ENCODE results near the gene PALD1.

Gene PALD1

DNA sequence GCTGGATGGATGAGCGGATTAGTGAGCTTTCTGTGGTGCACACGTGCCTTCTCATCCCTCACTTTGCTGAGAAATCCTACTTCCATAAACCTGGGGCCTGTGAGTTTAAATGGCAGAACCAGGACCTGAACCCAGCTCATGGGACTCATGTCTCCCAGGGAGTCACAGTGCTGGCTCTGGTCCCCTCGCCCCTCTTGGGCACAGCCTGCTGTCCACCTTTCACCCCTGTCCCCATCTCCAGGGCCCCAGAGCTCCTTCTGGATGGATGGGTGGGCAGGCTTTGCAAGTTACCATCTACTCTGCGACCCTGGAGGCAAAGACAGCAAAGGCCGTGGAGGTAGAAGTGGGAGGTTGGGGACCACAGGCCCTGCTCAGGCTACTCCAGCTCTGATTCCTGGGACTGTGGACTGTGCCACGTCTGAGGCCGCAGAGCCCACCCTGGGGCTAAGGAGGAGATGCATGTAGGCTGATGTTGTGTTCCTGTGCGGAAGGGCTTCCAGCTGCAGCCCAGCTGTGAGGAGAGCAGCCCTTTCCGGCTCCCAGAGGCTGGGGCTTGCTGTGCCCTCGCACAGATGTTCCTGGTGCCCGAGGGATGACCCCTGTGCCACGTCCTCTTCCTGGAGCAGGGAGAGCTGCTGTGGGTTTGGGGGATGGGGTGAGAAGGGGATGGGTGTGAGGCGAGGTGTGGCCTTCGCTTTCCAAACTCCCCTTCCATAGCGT lies 83.6 kb downstream of the PALD1 start:
- Histone ChIP-seq H3K4me1 (ENCODE audit: insufficient read depth, low read length) (peaks cover 11% of the 10 kb centered on the region), H3K9me3 (ENCODE audit: control insufficient read depth, insufficient read depth, low read length) (no peaks in the 10 kb centered on the region), H3K9ac (ENCODE audit: low read depth, low read length) (no peak overlapping the region)

DNA sequence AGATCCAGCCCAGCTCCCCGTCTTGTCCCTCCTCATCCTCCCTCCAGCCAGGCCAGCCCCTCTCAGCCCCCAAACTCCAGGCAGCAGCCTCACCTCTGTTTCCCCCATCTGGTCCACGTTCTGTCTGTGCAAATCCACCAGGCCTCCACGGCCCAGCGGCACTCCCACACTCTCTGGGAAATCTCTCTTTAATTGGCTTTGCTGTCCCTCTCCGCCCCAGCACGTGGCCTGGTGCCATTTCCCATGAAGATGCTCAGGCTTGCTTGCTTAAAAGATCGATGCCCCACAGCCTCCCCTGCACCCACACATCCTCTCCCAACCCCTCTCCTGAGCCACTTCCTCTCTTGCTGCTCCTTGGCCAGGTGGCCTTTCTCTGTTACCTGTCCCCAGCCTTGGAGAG lies 84.7 kb downstream of the PALD1 start:
- no peaks in the 10 kb centered on the region for H3K9me3 ChIP-seq (ENCODE audit: control insufficient read depth, insufficient read depth, low read length)
- peaks cover 11% of the 10 kb centered on the region for H3K4me1 ChIP-seq (ENCODE audit: insufficient read depth, low read length)
- no peak overlapping the region for H3K9ac ChIP-seq (ENCODE audit: low read depth, low read length)
- no peaks in the 10 kb centered on the region; the same call in 1 of the 2 replicates for H3K36me3 ChIP-seq (ENCODE audit: insufficient read depth, low read length)

More for the DNA sequence above, 83.6 kb downstream of the PALD1 start:
- no peaks in the 10 kb centered on the region; the same call in 1 of the 2 replicates for H3K36me3 ChIP-seq (ENCODE audit: insufficient read depth, low read length)

DNA sequence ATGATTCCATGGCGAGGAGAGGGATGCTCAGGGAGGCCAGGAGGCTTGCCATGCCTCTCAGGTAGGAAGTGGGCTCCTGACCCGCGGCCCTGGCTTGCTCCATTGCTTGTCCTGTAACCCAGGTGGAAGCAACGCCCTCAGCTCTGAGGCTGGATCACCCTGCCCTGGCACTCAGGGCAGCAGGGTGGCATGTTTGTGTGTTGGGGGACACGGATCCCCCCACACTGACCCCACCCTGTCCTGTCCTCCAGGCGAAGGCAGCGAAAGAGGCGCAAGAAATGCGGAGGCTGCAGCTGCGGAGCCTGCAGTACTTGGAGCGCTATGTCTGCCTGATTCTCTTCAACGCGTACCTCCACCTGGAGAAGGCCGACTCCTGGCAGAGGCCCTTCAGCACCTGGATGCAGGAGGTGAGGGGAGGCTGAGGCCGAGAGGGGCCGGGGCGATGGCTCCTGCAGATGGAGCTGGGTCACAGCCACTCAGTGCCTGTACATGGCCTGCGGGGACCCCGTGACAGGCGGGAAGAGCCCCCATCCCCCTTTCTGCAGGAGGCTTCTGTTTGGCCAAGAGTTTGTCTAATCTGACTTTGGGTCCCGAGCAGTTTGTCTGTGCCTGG lies 85.7 kb downstream of the PALD1 start:
- Histone ChIP-seq H3K9ac (ENCODE audit: low read depth, low read length) (no peak overlapping the region), H3K36me3 (ENCODE audit: insufficient read depth, low read length) (no peaks in the 10 kb centered on the region; the same call in 1 of the 2 replicates), H3K9me3 (ENCODE audit: control insufficient read depth, insufficient read depth, low read length) (no peaks in the 10 kb centered on the region), H3K4me1 (ENCODE audit: insufficient read depth, low read length) (peaks cover 4% of the 10 kb centered on the region; the same call in 1 of the 2 replicates)

DNA sequence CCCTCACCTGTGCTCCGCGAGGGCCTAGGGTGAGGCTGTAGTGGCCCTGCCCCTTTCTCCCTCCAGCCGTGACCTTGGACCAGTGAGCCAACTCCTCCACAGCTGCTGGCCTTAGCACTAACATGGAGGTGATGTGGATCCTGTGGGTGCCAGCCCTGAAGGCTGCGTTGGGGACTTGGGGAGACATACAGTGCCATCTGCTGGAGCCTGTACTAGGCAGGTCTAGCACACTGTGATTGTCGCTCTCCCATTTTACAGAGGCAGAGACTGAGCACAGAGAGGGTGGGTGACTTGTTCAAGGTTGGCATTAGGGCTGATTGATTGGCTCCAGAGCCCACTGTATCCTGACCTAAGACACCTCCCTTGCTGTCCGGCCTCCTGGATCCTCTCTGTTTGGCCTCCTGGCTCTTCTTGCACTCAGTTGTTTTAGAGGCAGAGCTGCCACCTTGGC lies 86.4 kb downstream of the PALD1 start:
- no peaks in the 10 kb centered on the region for H3K4me1 ChIP-seq (ENCODE audit: insufficient read depth, low read length)
- no peaks in the 10 kb centered on the region for H3K9me3 ChIP-seq (ENCODE audit: control insufficient read depth, insufficient read depth, low read length)
- H3K9ac ChIP-seq (ENCODE audit: low read depth, low read length) = no peak overlapping the region
- no peaks in the 10 kb centered on the region; the same call in 1 of the 2 replicates for H3K36me3 ChIP-seq (ENCODE audit: insufficient read depth, low read length)

DNA sequence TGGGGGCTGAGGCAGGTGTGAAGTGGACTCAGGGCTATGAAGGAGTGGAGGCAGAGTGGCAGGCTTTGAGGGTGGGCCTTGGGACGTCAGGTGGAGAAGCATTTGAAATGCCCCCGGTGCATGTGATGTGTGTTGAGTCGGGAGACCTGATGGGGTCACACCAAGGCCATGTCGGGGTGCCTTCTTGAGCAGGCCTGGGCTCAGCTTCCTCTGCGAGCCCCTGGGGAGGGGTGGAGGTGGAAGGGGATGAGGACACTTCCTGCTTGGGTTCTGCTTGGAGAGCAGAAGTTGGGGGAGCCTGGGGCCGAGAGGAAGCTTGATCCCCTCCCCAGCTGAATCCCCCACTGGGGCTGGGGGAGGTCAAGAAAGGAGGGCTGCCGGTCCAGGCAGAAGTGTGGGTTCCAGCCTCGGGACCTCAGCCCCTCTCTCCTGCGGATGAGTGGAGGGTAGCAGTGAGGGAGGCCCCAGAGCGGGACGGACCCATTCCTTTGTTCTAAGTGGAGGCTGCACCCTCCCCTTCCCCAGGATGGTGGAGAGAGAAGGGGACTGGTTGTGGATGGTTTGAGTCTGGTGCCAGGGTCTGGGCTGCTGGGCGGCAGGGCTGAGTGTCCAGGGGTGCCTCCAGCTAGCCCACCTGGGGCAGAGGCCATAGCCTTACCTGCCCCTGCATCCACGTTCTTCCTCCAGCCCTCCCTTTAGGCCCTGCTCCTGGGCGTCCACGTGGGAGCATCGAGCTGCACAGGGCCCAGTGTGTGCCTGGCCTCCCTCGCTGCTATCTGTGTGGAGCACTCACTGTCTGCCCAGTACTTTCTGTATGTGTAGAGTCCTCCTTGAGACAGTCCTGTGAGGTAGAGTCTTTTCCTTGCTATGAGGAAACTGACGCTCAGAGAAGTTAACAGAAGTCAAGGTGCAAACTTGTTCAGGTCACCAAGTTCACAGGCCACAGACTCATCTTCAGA lies 87.3 kb downstream of the PALD1 start:
- Histone ChIP-seq H3K9ac (ENCODE audit: low read depth, low read length) (no peak overlapping the region), H3K4me1 (ENCODE audit: insufficient read depth, low read length) (no peaks in the 10 kb centered on the region), H3K9me3 (ENCODE audit: control insufficient read depth, insufficient read depth, low read length) (no peaks in the 10 kb centered on the region), H3K36me3 (ENCODE audit: insufficient read depth, low read length) (no peaks in the 10 kb centered on the region; the same call in 1 of the 2 replicates)

DNA sequence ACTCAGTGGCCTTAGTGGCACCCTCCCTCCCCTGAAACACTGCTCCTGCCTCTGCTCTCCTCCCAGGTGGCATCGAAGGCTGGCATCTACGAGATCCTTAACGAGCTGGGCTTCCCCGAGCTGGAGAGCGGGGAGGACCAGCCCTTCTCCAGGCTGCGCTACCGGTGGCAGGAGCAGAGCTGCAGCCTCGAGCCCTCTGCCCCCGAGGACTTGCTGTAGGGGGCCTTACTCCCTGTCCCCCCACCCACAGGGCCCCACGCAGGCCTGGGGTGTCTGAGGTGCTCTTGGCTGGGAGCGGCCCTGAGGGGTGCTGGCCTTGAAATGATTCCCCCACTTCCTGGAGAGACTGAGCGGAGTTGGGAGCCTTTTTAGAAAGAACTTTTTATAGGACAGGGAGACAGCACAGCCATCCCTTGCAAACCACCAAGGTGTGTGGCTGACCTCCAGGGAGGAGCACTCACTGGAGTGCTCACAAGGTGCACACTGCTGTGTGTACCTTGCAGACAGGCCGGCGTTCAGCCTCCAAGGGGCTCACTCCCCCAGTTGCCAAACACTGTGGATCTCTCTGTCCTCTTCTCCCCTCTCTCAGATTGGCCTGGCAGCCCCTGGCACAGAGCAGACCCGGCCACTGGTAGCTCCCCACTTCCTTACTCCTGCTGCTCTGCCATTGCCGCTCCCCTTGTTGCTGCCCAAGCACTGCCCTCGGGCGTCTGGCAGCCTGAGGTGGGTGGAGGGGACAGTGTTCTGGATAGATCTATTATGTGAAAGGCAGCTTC lies 88.1 kb downstream of the PALD1 start:
- H3K9me3 ChIP-seq (ENCODE audit: control insufficient read depth, insufficient read depth, low read length) = no peaks in the 10 kb centered on the region
- no peak overlapping the region for H3K9ac ChIP-seq (ENCODE audit: low read depth, low read length)
- no peaks in the 10 kb centered on the region for H3K4me1 ChIP-seq (ENCODE audit: insufficient read depth, low read length)
- H3K36me3 ChIP-seq (ENCODE audit: insufficient read depth, low read length) = no peaks in the 10 kb centered on the region

DNA sequence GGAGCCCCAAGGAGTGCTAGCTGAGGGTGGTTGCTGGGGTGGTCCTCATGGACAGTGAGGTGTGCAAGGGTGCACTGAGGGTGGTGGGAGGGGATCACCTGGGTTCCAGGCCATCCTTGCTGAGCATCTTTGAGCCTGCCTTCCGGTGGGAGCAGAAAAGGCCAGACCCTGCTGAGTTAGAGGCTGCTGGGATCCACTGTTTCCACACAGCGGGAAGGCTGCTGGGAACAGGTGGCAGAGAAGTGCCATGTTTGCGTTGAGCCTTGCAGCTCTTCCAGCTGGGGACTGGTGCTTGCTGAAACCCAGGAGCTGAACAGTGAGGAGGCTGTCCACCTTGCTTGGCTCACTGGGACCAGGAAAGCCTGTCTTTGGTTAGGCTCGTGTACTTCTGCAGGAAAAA lies 89.0 kb downstream of the PALD1 start:
- Histone ChIP-seq H3K36me3 (ENCODE audit: insufficient read depth, low read length) (no peaks in the 10 kb centered on the region), H3K4me1 (ENCODE audit: insufficient read depth, low read length) (no peaks in the 10 kb centered on the region), H3K9ac (ENCODE audit: low read depth, low read length) (no peak overlapping the region), H3K9me3 (ENCODE audit: control insufficient read depth, insufficient read depth, low read length) (no peaks in the 10 kb centered on the region)

DNA sequence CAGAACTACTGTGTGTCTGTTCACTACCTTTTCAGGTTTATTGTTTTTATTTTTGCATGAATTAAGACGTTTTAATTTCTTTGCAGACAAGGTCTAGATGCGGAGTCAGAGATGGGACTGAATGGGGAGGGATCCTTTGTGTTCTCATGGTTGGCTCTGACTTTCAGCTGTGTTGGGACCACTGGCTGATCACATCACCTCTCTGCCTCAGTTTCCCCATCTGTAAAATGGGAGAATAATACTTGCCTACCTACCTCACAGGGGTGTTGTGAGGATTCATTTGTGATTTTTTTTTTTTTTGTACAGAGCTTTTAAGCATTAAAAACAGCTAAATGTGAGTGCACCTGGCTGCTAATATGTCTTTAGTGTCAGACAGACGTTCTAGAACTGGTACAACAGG lies 89.5 kb downstream of the PALD1 start:
- no peaks in the 10 kb centered on the region for H3K9me3 ChIP-seq (ENCODE audit: control insufficient read depth, insufficient read depth, low read length)
- no peaks in the 10 kb centered on the region for H3K4me1 ChIP-seq (ENCODE audit: insufficient read depth, low read length)
- no peaks in the 10 kb centered on the region for H3K36me3 ChIP-seq (ENCODE audit: insufficient read depth, low read length)
- H3K9ac ChIP-seq (ENCODE audit: low read depth, low read length) = no peak overlapping the region

DNA sequence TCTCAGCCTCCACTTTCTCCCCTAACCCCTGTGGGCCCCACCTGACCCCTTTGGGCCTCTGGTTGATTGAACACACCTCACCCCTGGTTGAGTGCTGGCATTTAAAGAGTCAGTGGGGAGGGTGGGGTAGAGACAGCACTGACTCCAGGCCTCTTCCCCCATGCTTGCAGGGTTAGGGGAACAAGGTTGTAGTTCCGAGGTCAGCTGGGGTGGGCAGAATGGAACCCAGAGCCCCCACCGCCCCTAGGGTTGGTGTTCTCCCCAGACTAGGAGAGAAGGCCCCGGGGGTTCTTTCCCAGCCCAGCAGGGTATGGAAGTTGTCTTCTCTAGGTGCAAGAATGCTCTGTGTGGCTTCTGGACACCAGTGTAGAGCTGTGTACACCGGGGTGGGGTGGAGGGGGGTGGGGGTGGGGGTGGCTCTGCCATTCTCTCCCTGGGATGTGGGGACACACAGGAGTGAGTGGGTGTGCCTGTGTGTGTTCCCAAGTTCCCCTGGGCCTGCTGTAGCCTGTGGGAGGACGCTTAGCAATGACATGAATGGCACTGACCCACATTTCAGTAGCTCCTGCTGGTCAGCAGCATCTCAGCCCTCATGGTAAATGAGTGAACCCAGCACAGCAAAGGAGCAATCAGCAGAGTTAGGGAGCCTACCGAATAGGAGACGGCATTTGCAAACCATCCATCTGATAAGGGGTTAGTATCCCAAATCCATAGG lies 90.4 kb downstream of the PALD1 start:
- Histone ChIP-seq H3K9ac (ENCODE audit: low read depth, low read length) (no peak overlapping the region), H3K4me1 (ENCODE audit: insufficient read depth, low read length) (no peaks in the 10 kb centered on the region), H3K36me3 (ENCODE audit: insufficient read depth, low read length) (no peaks in the 10 kb centered on the region)

DNA sequence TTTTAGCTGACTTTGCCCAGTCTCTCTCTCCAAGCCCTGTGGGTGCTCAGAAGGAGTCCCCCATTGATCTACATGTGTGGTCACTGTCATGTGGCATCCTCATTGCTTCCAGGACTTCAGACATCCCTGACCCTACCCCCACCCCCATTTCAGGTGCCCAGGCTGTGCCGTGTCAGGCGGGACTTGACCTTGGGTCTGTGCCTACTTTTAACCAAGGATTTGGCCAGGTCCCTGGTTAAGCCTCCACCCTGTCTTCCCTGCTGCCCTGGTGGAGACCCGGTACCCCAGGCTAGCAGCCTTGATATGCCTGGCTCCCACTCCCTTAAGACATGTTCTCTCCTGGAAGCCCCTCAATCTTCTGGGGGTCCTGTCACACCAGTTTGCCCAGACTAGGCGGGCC lies 92.7 kb downstream of the PALD1 start:
- Histone ChIP-seq H3K4me1 (ENCODE audit: insufficient read depth, low read length) (no peaks in the 10 kb centered on the region), H3K9ac (ENCODE audit: low read depth, low read length) (no peak overlapping the region), H3K36me3 (ENCODE audit: insufficient read depth, low read length) (no peaks in the 10 kb centered on the region), H3K9me3 (ENCODE audit: control insufficient read depth, insufficient read depth, low read length) (no peaks in the 10 kb centered on the region)

More for the DNA sequence above, 90.4 kb downstream of the PALD1 start:
- H3K9me3 ChIP-seq (ENCODE audit: control insufficient read depth, insufficient read depth, low read length) = no peaks in the 10 kb centered on the region

DNA sequence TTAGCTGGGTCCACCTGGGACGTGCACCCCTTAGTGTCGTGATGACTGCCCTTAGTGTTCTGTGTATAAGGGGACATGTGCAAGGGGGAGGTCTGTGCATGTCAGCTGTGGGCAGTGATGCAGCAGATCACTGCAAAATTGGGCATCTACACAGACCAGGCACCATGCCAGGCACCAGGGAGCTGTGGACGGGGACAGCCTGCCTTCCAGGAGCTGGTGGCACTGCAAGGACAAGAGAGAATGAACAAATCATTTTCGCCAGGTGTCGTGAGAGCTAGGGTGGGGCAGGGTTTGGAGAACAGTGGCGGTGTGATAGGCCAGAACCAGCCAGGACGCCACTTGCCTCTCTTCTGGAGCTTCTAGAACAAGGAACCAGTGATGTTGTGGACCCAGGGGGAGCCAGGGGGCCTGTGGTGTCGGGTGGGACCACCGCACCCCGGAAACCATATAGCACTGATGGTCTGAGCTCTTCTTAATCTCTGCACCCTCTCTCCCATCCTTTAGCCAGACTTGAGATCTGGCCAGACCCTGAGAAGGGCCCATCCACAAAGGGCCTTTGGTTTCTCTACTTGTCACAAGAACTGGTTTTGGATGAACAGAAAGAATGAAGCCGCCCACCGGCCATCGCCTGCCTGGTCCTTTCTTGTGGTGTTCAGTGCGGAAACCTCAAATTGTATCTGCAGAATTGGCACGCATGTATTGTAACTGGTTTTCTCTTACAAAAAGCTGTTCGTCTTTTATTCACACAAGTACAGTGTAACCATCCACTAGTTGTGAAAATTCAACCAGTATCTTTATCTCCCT lies 93.3 kb downstream of the PALD1 start:
- Histone ChIP-seq H3K9ac (ENCODE audit: low read depth, low read length) (no peak overlapping the region), H3K4me1 (ENCODE audit: insufficient read depth, low read length) (no peaks in the 10 kb centered on the region), H3K36me3 (ENCODE audit: insufficient read depth, low read length) (no peaks in the 10 kb centered on the region), H3K9me3 (ENCODE audit: control insufficient read depth, insufficient read depth, low read length) (no peaks in the 10 kb centered on the region)

DNA sequence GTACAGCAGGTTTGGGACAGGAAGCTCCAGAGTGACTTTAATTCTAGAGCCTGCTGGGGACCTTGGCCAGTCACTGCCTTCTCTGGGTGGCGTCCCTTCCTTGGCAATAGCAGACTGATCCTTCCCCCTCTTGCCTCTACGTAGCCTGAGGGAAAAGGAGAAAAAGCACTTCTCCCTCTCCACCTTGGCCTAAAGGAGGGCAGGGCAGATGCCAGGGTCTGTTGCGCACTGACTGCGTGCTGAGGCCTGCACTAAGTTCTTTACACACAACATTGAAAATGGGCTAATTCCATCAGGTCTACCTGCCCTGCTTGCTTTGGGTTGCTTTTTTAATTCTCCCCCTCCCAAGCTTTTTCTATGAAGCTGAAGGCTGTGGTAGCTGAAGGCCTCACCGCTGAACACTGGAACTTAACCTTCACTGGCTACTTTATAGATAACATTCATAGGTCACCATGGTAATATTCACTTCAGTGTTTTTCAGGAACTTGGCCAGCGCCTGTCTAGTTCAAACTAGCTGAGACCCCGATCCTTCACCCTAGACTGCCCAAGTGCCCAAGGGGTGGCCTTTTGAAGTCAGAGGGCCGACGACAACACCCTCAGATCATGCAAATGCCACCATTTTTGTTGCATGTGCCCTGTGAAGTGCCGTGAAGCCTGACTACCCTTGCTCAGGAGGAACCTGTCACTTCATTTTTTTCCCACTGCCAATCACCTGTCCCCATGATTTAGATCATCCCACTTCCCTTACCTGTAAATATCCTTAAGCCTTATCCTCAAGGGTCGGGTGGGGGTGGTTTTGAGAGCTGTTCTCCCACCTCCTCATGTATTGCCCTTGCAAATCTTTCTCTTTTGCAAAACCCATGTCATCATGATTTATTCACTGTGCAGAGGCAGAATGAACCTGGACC lies 95.3 kb downstream of the PALD1 start:
- Histone ChIP-seq H3K9ac (ENCODE audit: low read depth, low read length) (no peak overlapping the region), H3K36me3 (ENCODE audit: insufficient read depth, low read length) (no peaks in the 10 kb centered on the region), H3K4me1 (ENCODE audit: insufficient read depth, low read length) (0 out of 2 replicates have a peak, but pooled peaks cover 6% of the 10 kb centered on the region), H3K9me3 (ENCODE audit: control insufficient read depth, insufficient read depth, low read length) (no peaks in the 10 kb centered on the region)
